Skin epidermis (tissue), 12 donors: ENCODE measurements around the gene PRKG1.
"Not testable (repeated sequence)": the region's sequence is repeated elsewhere in the genome, so short reads cannot be mapped to it uniquely, and the experiment has no call there.

Source experiments
- H3K27ac ChIP-seq, 21 experiments: fragments of 200-600 bp; sonication (generic) in 11 of 21; one replicate each; pipeline ENCODE4 v1.5.0; 2020; ENCODE audit warnings: mild to moderate bottlenecking in 3 of 21, inconsistent platforms in 2 of 21, moderate library complexity in 2 of 21
- H3K4me3 ChIP-seq, 7 experiments: fragments of 200-600 bp; sonication (generic) in 2 of 7; one replicate each; pipeline ENCODE4 v1.5.0; 2020; ENCODE audit warnings: inconsistent platforms in 2 of 7, mild to moderate bottlenecking in 2 of 7, moderate library complexity in 1 of 7

PRKG1 gene

GRCh38 chr10:51447119-51447518 is 372.8 kb downstream of the PRKG1 start:
- no peak overlapping the region for H3K27ac ChIP-seq
- no peak overlapping the region for H3K4me3 ChIP-seq

GRCh38 chr10:51455762-51456161 is 381.5 kb downstream of the PRKG1 start:
- not testable (repeated sequence) for H3K4me3 ChIP-seq, H3K27ac ChIP-seq

- Histone ChIP-seq H3K4me3 (no peak overlapping the region), H3K27ac (no peak overlapping the region)
These were observed 385.2 kb downstream of the PRKG1 start for GRCh38 chr10:51459476-51459875.

- no peak overlapping the region for H3K27ac ChIP-seq
These were observed 387.9 kb downstream of the PRKG1 start for GRCh38 chr10:51462076-51462779.

GRCh38 chr10:51468424-51468823 is 394.1 kb downstream of the PRKG1 start:
- Histone ChIP-seq H3K4me3 (no peak overlapping the region), H3K27ac (no peak overlapping the region)

More at GRCh38 chr10:51462076-51462779, 387.9 kb downstream of the PRKG1 start:
- no peak overlapping the region for H3K4me3 ChIP-seq

GRCh38 chr10:51469686-51470085 is 395.4 kb downstream of the PRKG1 start:
- Histone ChIP-seq H3K4me3 (no peak overlapping the region), H3K27ac (no peak overlapping the region)

- H3K4me3 ChIP-seq, result no peak overlapping the region
- H3K27ac ChIP-seq, result no peak overlapping the region
These were observed 397.0 kb downstream of the PRKG1 start for GRCh38 chr10:51471271-51471670.

GRCh38 chr10:51472154-51472553 is 397.9 kb downstream of the PRKG1 start:
- no peak overlapping the region for H3K27ac ChIP-seq
- no peak overlapping the region for H3K4me3 ChIP-seq

- H3K27ac ChIP-seq, result no peak overlapping the region
- no peak overlapping the region for H3K4me3 ChIP-seq
These were observed 405.4 kb downstream of the PRKG1 start for GRCh38 chr10:51479711-51480110.

- H3K27ac ChIP-seq, result no peak overlapping the region
- H3K4me3 ChIP-seq, result no peak overlapping the region
These were observed 411.4 kb downstream of the PRKG1 start for GRCh38 chr10:51485668-51486067.

GRCh38 chr10:51487576-51487975 is 413.3 kb downstream of the PRKG1 start:
- Histone ChIP-seq H3K27ac (no peak overlapping the region), H3K4me3 (no peak overlapping the region)

GRCh38 chr10:51488766-51489408 is 414.6 kb downstream of the PRKG1 start:
- Histone ChIP-seq H3K27ac (no peak overlapping the region), H3K4me3 (no peak overlapping the region)

GRCh38 chr10:51498424-51498823 is 424.1 kb downstream of the PRKG1 start:
- Histone ChIP-seq H3K27ac (no peak overlapping the region), H3K4me3 (no peak overlapping the region)

- Histone ChIP-seq H3K27ac (no peak overlapping the region), H3K4me3 (no peak overlapping the region)
These were observed 427.1 kb downstream of the PRKG1 start for GRCh38 chr10:51501396-51501795.

- Histone ChIP-seq H3K4me3 (no peak overlapping the region), H3K27ac (no peak overlapping the region)
These were observed 427.8 kb downstream of the PRKG1 start for GRCh38 chr10:51502124-51502523.

GRCh38 chr10:51503378-51503777 is 429.1 kb downstream of the PRKG1 start:
- H3K4me3 ChIP-seq, result no peak overlapping the region
- H3K27ac ChIP-seq, result no peak overlapping the region

GRCh38 chr10:51507476-51507875 is 433.2 kb downstream of the PRKG1 start:
- H3K4me3 ChIP-seq, result no peak overlapping the region
- no peak overlapping the region for H3K27ac ChIP-seq

GRCh38 chr10:51508156-51508555 is 433.9 kb downstream of the PRKG1 start:
- H3K4me3 ChIP-seq, result no peak overlapping the region
- no peak overlapping the region for H3K27ac ChIP-seq

GRCh38 chr10:51510231-51510630 is 435.9 kb downstream of the PRKG1 start:
- H3K4me3 ChIP-seq, result no peak overlapping the region
- no peak overlapping the region for H3K27ac ChIP-seq

GRCh38 chr10:51521605-51522004 is 447.3 kb downstream of the PRKG1 start:
- Histone ChIP-seq H3K27ac (no peak overlapping the region), H3K4me3 (no peak overlapping the region)

GRCh38 chr10:51522858-51523257 is 448.6 kb downstream of the PRKG1 start:
- Histone ChIP-seq H3K4me3 (no peak overlapping the region), H3K27ac (no peak overlapping the region)

GRCh38 chr10:51523440-51523839 is 449.2 kb downstream of the PRKG1 start:
- Histone ChIP-seq H3K4me3 (no peak overlapping the region), H3K27ac (no peak overlapping the region)
